Neural progenitor cell (in vitro differentiated cells): ENCODE results near the gene AP1AR.

Experiments used
- EZH2 ChIP-seq: fragments of 200-600 bp; sonication (generic); IDR thresholded peaks from 2 replicates; pipeline ENCODE4 v1.6.1; 2017; ENCODE audit warnings: antibody characterized with exemption, mild to moderate bottlenecking, moderate library complexity
- TF ChIP-seq, protein P1 (sequence below): fragments of 200-600 bp; sonication (generic); IDR thresholded peaks from 2 replicates; pipeline ENCODE4 v1.5.1; 2017; ENCODE audit warnings: antibody characterized with exemption, mild to moderate bottlenecking

DNA sequence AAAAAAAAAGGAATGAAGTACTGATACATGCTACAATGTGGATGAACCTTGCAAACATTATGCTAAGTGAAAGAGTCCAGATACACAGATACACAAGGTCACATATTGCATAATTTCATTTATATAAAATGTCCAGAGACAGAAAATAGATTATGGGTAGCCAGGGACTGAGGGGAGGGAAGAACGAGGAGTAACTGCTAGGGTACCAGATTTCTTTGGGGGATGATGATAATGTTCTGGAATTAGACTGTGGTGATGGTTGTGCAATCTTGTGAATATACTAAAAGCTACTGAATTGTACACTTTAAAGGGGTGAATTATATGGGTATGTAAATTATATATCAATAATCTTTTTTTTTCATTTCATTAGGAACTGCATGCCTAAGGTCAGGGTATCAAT, 20.8 kb upstream of the AP1AR start:
- TF ChIP-seq, protein P1, sequence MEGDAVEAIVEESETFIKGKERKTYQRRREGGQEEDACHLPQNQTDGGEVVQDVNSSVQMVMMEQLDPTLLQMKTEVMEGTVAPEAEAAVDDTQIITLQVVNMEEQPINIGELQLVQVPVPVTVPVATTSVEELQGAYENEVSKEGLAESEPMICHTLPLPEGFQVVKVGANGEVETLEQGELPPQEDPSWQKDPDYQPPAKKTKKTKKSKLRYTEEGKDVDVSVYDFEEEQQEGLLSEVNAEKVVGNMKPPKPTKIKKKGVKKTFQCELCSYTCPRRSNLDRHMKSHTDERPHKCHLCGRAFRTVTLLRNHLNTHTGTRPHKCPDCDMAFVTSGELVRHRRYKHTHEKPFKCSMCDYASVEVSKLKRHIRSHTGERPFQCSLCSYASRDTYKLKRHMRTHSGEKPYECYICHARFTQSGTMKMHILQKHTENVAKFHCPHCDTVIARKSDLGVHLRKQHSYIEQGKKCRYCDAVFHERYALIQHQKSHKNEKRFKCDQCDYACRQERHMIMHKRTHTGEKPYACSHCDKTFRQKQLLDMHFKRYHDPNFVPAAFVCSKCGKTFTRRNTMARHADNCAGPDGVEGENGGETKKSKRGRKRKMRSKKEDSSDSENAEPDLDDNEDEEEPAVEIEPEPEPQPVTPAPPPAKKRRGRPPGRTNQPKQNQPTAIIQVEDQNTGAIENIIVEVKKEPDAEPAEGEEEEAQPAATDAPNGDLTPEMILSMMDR, result no peak
- no peak for TF ChIP-seq EZH2
